GM18508 (cell line): ENCODE data around the gene ABHD12B.

Experiments
- ATAC-seq: cut with Tn5 transposase; IDR thresholded peaks from one replicate; pipeline ENCODE4 v1.9.1; 2021; ENCODE audit warnings: moderate number of reproducible peaks; ENCODE audit not compliant: insufficient read depth, unreplicated experiment

ABHD12B gene, protein sequence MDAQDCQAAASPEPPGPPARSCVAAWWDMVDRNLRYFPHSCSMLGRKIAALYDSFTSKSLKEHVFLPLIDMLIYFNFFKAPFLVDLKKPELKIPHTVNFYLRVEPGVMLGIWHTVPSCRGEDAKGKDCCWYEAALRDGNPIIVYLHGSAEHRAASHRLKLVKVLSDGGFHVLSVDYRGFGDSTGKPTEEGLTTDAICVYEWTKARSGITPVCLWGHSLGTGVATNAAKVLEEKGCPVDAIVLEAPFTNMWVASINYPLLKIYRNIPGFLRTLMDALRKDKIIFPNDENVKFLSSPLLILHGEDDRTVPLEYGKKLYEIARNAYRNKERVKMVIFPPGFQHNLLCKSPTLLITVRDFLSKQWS

DNA sequence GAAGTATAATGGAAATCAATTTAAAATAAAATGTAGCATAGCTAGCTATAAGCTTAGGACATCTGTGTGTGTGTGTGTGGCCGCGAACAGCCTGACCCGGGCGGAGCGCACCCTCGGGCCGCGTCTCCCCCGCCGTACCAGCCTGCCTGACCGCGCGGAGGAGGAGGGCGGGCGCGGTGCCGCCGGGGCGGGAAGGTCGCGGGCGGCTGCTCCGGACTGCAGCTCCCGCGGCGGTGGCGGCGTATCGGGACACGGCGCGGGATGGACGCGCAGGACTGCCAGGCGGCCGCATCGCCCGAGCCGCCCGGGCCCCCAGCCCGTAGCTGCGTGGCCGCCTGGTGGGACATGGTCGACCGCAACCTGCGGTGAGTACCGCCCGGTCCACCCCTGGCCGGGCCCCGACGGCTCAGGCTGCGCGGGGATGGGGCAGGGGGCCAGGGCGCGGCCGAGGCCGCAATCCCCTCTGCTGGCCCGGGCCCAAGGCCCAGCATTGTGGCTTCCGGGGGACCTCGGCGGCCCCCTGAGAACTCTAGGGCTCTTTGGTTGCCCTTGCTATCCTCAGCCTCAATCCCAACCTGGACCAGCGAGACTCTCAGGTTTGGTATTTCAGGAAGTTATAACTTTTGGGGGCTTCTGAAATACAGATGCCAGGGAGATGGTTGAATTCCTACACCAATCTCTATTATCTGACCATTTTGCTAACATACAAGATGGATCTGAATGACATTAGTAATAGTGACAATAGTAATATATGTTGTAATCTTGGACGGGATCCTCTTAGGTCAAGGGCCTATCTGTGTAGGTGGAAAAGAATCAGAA lies at the start of gene ABHD12B:
Gene ABHD12B, plus strand, starts transcription at position 140 of the 819 bp plus-strand sequence. Its CDS starts 122 bp downstream, at position 262.
- no peak for ATAC-seq

DNA sequence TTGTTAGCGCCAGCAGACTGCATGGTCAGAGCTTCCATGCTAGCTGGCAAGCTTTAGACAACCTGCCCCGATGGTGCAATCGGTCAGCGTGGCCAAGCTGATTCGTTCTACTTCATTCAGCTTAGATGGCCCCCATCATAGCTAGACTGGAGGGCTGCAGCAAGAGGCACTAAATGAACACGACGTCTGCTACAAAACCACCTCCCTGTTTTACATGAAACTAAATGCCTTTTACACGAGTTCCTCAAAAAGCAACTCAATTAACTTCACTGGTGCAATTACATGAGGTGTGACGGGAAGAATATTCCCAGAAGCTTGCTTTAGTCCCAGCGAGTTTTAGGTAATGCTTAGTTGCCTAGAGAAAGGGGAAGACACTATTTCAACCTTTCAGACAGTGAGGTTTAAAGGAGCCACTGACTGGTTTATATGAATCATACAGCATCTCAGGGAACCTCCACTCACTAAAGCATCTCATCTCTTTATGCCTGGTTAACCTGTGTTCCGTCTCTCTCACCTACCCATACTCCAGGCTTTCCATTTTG lies 49.3 kb upstream of the ABHD12B start:
- ATAC-seq: no peak

DNA sequence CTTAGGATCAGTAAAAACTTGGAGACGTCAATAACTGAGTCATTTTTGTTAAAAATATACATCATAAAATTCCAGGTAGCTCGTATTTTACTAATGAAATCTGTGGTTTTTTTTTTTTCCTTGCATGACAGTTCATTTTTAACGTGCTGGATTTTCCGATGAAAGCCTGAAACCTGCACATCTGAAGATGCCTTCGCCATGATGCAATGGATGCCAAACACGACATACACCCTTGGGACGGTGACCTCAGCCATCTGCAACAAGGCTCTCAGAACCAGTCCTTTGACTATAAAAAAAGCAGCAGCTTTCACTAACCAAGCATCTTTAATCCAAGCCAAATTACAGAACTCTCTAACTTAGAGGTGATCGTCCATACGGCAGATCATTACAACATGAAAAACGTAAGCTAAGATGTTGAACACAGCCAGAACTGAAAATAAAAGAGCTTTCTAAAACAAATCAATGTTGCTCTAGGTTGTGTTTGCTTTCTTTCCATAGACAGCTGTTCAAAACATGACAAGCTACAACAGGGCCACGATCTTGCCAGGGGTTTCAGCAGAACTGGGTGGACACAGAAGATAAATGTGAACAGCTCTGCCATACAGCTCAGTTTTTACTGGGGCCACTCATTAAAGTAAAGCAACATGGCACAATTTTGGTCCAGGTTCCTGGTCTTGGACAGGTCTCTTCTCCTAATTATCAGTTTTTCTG lies 48.6 kb upstream of the ABHD12B start:
- peak; percentile 8 for ATAC-seq

DNA sequence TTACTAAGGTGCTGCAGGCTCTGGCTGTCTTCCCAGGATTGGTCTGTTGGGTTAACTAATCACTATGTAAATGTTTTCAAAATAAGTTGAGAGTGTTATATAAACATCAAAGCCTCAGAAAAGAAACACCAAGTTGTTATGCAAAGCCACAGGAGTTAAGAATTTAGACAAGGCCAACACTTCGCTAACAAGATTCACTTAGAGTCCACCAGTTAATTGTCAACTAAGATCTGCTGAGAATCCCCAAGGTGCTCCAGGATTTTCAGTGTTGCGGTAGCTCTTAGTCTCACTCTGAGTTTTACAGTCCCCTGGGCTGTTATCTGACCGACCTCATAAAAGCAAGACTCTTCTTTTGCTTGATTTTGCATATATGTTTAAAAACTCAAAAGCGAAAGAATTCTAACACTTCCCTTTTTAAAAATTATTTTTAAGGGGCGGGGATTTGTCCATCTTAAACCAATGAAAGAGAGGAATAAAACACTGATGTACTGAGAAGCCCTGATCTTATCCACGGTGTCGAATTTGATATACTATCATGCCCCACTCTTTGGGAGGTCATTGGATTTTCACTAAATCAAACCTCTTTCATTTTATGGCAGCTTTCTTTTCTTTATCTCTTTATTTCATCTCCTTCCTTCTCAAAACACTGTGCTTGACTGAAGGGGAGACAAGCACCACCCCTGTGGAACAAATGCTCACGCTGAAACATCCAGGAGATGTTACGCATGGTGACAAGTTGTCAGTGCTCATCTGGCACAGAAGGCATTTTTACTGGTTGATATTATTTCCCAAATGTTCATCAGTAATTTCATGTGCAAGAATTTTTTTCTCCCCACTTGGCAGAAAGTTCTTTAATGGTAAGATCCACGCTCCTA lies 47.9 kb upstream of the ABHD12B start:
- ATAC-seq: peak; percentile 52

DNA sequence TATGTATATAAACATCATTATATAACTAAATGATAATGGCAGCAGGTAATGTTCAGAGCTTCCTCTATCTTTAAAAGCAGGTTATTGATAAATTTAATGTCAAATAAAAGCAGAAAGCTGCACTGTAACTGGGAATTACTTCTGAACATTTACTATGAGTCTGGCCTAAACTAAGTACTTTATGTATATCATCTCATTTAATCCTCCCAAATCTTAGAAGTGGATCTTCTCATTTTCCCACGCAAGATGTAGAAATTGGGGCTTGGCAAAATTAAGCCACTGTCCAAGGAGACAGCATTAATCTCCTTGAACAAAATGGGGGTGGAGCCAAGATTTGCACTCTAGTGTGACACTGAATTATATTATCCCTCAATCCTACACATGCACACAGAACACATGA lies 46.5 kb upstream of the ABHD12B start:
- ATAC-seq: no peak

DNA sequence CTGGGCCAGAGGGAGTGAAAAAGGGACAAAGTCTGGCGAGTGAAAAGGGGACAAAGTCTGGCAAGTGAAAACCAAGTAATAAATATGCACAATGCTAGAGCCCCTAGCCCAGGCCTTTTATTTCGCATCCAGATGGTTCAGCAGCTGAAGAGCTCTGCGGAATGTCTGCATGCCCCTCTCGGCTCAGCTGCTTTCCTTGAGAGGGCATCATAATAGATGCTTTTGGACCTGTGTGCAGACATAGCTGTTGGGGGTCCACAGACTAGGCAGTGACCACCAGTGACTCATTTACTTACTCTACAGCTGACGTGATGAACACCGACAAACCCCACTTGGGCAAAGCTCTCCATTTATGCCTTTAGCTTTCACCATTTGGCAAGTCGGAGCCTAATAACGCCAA lies 45.2 kb upstream of the ABHD12B start:
- no peak for ATAC-seq

DNA sequence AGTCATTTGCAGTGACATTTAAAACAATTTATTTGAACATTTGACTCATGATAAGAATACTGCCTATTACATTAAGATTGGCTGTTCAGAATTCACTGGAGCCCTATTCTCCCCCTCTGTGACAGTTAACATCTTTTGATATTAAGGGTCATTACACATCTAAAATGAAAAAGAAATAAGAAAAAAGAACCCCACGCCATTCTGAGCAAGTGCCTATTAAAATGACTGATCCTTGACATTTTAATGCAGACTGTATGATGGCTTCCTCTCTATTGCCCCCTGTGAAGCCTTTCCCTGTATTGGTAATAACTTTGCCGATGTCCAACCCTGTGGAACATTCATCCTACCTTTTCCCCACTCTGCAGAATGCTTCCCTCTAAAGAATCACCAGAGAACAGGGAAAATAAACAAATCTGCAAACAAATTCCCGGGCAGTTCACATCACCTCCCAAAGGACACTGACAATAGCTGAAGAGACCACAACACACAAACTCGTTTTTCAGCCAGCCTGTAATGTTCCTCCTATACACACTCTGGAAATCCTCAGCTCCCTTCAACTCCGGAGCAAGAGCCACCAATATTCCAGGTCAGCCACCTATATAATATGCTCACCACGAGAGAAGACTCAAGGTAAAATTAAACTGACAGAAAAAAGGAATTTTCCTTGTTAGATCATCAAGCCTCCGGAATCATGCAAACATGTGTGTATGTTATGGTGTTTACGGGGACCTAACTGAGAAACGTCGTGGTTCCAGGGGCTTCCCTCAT lies 42.9 kb upstream of the ABHD12B start:
- no peak for ATAC-seq

DNA sequence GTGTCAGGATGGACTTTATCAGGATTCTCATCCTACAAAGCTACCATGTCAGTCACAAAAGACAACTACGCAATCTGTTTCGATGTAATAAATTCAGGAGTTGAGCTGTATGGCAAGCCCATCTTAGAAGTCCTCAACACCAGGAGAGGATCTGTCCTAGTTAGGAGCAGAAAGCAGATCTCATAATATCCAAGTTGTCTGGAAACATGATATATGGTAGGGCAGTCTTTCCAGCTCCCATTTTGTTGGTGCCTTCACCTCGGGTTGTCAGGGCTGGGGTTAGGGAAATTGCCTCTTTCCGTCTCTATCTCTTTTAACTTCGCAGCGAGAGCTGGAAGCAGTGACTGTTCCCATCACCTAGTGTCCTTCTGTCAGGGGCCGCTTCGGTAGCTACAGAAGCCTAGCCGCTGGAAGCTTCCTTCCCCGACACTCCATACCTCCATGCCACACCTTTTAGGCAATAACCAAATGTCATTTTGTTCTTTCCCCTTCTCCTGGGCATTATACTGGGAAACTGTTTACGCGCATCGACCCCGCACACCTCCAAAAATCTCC lies 42.3 kb upstream of the ABHD12B start:
- ATAC-seq: no peak

DNA sequence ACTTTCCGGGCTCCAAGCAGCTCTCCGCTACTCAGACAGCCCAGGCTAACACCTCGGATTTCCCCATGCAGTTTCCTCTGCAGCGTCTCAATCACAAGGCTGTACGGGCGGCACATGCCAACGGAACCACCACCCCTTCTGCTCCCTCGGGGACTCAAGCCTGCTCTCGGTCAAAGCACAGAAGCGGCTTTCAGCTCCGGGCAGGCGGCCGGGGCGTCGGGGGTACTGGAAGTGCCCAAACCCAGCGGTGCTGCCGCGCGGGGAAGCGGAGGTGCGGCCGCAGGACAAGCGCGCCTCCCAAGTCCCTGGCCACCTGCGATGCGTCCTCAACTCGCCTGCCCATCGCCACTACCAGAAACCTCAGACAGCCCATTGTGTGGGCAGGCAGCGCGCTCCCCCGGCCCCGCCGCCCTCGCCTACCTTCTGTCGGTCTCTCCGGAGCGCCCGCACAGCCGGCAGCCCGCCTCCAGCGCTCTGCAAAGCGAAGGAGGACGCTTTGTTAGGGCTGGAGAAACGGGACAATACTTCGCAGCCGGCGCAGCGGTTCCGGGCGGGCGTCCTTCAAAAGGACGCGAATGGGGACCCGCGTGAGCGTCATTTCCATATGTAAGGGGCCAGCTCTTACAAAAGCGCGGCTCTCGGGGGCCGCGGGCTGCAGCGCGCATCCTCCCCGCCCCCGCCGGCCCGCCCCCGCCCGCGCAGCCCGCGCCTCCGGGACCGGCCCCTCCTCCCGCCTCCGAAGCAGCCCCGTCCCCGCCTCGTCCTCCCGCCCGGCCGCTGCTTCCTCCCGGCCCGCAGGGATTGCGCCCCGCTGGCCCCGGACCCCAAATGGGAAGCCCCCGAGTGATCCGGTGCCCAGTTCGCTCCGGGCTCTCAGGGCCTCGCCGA lies 41.6 kb upstream of the ABHD12B start:
- no peak for ATAC-seq

DNA sequence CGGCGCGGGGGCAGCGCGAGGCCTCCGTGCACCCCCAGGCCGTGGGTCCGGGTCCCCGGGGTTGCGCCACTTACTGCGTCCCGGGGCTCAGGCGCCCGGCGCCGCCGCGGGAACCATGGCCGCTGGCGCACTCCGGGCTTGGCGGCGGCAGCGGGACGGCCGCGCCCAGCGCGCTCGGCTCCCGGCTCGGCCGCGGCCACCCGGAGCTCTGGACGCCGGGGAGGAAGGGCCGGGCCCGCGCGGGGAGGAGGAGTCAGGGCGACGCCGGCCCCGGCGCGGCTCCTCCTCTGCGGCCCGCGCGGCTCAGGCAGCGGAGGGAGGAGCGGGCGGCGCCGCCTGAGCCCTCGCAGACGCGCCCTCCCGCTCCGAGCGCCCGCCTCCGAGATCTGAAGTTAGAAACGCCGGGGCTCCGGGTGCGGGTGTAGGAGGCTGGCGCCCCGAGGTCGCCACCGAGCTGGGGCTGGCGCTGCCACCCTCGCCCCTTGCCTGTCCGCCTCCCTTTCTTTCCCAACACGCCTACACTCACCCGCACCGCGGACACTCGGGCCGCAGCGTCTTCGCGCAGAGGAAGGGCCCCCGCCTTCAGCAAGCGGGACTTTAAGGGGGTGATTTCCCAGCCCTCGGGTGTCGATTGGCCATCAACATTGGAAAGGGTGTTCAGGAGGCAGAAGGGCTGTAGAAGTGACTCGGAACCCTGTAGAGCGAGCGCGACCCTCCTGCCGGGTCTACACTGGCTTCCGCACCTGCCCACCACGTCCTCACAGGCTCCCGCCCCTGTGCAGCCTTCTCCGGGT lies 40.7 kb upstream of the ABHD12B start, which contains the start of gene NIN:
Gene NIN, minus strand, starts transcription at position 231 of the 794 bp plus-strand sequence. CDS start 9,106 bp downstream, outside the sequence.
- peak; percentile 34 for ATAC-seq

DNA sequence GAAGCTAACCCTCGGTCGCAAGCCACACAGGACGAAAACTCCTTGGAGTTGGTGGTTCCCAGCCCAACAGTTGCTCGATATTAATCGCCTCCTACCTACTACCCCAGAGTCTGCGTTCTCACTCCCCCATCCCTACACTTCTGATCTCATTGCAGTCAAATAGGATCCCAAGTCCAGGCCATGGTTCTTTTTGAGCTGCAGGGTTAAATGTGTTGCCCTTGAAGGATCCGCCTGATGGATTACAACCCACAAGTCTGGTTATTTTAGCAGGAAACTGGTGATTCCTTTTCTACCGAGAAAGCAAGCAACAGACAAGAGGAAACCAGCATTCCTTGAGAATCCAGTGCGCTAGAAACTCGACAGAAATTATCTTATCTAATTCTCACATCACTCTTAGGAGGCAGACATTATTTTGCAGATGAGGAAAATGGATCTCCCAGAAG lies 40.1 kb upstream of the ABHD12B start:
- ATAC-seq: no peak

DNA sequence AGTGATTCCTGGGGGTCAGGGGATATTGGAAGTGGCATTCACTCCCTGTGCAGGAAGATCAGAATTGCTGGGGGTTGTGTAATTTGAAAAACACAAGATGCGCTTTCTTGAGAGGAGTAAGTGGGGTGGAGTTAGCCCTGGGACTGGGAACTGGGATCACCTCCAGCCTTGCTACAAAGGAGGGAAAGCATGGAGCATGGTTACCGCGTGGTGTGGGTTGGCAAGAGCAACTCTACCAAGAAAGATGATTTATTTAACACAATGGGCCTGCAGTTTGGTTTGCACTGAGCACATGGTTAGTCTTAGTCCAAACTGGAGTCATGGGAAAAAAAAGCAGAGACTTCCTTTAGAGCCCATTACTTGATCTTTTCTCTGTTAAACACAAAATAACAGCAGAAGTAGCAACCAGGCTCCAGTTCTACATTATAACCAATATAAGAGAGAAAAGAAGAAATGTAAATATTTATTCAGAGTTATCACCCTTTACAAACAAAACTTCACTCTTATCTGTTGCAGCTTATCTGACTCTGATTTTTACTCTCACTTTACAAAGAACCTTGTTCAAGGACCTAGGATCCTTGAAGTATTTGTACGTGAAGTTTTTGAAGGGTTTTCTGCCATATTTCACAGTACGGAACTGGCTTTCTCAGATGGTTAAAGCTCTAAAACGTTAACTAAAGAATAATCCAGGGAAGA lies 38.8 kb upstream of the ABHD12B start:
- ATAC-seq: no peak

DNA sequence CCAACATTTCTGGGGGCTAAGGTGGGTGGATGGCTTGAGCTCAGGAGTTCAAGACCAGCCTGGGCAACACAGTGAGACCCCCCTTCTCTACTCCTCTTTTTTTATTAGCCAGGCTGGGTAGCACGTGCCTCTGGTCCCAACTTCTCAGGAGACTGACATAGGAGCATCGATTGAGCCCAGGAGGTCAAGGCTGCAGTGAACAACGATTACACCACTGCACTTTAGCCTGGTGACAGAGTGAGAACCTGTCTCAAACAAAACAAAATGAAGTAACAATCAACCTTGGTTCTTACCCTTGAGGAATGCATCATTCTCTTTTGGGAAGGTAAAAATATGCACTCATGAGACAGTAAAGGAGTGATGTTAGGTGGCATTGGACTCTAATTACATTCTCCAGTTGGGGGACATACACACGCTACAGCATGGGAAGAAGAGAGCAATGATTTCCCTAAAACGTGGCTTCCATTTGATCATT lies 37.0 kb upstream of the ABHD12B start:
- no peak for ATAC-seq

DNA sequence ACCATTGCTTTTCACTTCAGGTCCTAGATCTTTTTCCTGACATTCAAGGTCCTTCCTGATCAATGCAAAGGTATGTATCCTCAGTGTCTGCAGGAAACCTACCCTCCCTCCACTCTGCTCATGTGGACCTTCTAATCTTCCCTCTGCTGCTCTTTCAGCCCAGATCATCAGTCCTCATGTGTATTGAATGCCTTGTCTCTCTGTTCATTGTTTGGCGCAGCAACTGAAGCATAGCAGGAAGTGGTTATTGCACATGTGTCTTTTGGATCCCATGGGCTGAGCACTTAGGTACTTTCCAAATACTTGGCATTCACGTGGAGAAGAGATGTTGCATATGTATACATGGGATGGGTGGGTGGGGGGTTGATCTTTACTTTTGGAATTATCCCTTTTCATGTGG lies 36.6 kb upstream of the ABHD12B start:
- ATAC-seq: no peak

DNA sequence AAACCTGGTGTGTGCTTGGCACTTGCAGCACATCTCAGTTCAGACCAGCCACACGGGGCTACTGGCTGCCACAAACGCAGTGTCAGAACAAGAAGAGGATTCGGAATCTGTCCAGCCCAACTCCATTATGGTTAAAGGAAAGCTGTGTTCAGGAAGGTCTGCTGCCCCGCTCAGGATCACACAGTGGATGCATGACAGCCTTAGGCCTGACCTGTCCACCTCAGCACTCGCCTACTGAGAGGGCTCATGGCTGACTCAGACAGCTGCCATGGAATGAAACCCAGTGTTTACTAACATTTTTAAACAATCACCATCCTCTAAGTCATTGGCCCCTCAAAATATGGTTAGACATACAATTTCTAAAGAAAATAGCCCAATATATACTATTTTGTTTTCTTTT lies 35.3 kb upstream of the ABHD12B start:
- ATAC-seq: no peak

DNA sequence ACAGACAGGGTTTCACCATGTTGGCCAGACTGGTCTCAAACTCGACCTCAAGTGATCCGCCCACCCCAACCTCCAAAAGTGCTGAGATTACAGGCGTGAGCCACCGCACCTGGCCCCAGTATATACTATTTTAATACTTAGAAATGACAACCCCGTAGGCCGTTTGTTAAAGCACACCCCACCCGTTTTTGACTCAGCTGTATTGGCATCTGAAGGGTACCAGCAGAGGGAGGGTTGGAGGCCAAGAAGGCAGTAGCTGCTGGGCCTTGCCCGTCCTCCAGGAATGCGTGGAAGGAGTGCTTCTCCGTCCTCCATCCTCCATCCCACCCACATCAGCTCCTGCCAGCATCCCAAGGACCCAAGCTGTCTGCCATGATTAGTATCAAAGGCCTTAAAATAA lies 34.6 kb upstream of the ABHD12B start:
- ATAC-seq: no peak
